GM19193 (cell line): Measurements from ENCODE around the gene WNT3.

Experiments used
- POLR2A ChIP-seq: IDR thresholded peaks from 4 replicates; pipeline ENCODE4 v1.6.1; 2011; ENCODE audit not compliant: insufficient read depth, insufficient read length; ENCODE audit errors: extremely low read depth

WNT3 gene

GRCh38 chr17:46719891-46720290, 98.6 kb downstream of the WNT3 start:
- TF ChIP-seq POLR2A: no peak

DNA sequence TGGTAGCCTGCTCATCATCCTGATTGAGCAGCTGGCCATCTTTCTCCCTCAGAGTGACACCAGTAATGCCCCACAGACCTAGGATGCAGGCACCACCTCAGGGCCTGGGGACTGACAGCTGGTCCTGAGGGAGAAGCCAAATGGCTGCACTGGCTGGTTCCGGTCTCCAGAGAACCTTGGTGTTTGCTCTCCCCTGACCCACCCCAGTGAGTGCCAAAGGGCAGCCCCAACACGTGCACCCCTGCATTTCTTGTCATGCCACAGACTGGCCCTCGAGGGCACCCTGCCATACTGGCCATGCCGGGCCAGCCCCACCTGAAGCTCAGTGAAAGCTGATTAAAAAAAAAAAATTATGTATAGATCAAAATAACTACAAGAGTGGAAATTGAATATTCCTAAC, 100.5 kb downstream of the WNT3 start:
- no peak for TF ChIP-seq POLR2A
